Measurements from ENCODE around the gene MIR17HG.

GRCh38 chr13:91355099-91355825 lies 7.8 kb downstream of the MIR17HG start:
- TF ChIP-seq CTCF (conservative IDR thresholded peaks at IDR 0.05), result no peak
- TF ChIP-seq EZH2 (IDR thresholded peaks at IDR 0.05; ENCODE audit: low read depth), result no peak
